Measurements from ENCODE around the gene DTYMK.

Gene DTYMK

DNA sequence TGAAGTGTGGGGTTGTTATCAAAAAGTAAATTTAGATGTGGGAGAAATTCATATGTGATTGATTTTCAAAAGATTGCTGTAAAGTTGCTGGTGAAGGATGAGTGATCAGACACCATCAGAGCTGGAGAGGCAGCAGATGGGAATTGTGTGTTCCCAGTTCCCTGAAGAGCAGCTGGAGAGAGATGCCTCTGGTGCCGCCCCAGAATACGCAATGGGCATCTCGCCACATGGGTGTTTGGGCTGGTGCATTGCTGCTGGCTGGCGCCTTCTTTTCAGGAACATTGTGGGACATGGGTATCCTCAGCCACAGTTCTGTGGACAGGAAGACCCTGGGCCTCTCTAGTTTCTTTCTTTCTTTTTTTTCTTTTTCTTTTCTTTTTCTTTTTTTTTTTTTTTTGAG lies 37.2 kb downstream of the DTYMK start:
- TF ChIP-seq, protein P1, sequence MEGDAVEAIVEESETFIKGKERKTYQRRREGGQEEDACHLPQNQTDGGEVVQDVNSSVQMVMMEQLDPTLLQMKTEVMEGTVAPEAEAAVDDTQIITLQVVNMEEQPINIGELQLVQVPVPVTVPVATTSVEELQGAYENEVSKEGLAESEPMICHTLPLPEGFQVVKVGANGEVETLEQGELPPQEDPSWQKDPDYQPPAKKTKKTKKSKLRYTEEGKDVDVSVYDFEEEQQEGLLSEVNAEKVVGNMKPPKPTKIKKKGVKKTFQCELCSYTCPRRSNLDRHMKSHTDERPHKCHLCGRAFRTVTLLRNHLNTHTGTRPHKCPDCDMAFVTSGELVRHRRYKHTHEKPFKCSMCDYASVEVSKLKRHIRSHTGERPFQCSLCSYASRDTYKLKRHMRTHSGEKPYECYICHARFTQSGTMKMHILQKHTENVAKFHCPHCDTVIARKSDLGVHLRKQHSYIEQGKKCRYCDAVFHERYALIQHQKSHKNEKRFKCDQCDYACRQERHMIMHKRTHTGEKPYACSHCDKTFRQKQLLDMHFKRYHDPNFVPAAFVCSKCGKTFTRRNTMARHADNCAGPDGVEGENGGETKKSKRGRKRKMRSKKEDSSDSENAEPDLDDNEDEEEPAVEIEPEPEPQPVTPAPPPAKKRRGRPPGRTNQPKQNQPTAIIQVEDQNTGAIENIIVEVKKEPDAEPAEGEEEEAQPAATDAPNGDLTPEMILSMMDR (IDR thresholded peaks at IDR 0.05; ENCODE audit: insufficient read depth, low read depth, low read length, missing control alignments) = no peak
- DNase-seq (ENCODE audit: low read depth) = no peak

DNA sequence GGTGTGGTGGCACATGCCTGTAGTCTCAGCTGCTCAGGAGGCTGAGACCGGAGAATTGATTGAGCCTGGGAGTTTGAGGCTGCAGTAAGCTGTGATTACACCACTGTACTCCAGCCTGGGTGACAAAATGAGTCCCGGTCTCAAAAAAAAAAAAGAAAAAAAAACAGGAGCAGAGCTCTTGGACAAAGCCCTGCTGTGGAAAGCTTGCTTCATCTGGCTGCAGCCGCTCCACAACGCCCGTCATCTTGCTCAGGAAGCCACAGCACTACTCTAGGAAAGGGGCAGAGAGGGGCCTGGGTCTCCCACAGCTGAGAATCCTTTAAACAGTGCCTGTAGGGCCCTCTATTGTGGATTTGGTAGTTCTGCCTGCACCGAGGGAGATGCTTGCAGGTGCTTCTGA lies 38.2 kb downstream of the DTYMK start:
- H3K4me3 ChIP-seq (ENCODE audit: low read length) = no peak overlapping the region
- TF ChIP-seq, protein P1 (IDR thresholded peaks at IDR 0.05; ENCODE audit: insufficient read depth, low read depth, low read length, missing control alignments) = no peak
- DNase-seq (ENCODE audit: low read depth) = no peak

More for the DNA sequence above, 37.2 kb downstream of the DTYMK start:
- H3K4me3 ChIP-seq (ENCODE audit: low read length) = no peak overlapping the region

DNA sequence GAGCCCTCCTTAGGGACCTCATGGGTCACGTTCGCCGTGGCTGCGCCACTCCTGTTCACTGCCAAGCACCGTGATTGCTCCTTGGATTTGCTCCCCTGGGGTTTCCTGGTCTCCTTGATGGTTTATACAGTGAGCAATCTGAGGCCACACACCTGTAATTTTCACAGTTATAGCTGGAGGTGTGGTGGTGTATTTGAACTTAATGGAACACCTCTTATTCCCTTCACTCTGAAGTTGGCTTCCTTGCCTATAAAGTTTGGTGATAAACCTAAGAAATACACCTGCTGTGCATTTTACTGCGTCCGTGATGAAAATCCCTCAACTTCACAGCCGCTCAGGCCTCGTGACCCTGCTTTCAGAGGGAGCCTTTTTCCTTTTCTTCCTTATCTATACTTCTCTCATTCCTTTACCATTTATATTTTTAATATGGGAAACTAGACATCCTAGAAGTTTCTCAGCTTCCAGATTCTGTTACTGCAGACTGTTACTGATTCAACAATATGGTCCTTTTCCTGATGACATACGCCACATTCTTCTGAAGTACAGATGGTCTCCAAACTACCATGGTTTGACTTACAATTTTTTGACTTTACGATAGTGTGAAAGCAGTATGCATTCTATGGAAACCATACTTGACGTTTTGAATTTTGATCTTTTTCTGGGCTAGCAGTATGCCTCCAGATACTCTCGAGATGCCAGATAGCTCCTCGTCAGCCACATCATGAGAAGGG lies 40.5 kb downstream of the DTYMK start:
- no peak overlapping the region for H3K4me3 ChIP-seq (ENCODE audit: low read length)
- TF ChIP-seq, protein P1 (IDR thresholded peaks at IDR 0.05; ENCODE audit: insufficient read depth, low read depth, low read length, missing control alignments) = no peak
- DNase-seq (ENCODE audit: low read depth) = no peak

DNA sequence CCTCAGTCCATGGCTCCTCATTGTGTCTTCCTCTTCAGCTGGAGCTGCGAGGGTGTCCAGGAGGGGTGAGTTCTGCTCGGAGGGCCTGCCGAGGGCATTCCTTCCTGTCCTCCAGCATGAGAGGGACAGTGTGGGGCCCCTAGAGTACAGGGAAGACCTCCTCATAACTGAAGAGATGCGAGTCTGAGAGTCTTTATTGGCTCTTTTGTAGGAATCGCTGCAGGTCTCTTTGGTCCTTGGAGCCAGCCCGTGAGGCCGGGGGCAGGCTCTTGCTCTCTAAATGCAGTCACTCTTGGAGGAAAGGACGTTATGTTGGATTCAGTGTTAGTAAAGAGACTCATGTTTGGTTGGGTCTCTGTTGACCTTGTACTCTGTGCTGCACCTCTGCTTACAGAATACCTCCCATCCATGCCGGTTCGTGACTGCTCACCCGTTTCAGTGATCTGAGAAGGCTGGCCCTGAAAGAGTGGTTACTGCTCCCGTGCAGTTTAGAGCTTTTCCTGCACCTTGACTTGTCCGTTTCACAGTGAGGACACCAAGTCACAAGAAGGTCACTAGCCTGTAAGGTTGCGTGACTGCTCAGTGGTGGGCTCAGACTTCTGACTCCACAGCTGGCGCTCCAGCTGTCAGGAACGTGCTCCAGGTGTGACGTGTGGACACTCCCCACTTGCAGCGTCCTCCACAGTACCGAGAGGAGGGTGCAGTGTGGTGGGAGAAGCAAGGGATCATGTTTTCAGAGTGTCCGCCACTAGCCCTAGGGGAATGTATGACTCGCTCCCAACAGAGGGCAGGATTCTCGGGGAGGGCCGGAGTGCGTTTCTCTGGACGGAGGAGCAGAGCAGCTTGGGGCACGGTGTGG lies 41.3 kb downstream of the DTYMK start:
- no peak for DNase-seq (ENCODE audit: low read depth)
- no peak overlapping the region for H3K4me3 ChIP-seq (ENCODE audit: low read length)
- TF ChIP-seq, protein P1 (IDR thresholded peaks at IDR 0.05; ENCODE audit: insufficient read depth, low read depth, low read length, missing control alignments) = no peak

DNA sequence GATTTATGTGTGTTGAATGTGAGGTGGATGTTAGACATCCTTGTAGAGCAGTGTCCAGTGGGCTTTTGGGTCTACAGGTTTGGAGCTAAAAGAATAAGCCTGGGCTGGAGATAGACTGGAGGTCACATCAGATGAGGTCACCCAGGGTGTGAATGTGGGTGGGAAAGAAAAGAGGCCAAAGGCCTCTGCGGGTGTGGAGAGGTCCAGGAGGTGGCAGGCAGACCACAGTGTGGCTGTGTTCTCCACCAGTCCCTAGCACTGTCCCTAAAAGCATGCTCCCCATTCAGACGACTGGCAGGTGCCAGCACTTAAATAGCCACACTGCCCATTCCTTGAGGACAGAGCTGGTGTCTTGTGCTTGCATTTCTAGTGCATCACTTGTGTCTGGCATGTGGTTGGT lies 45.0 kb downstream of the DTYMK start:
- H3K4me3 ChIP-seq (ENCODE audit: low read length) = no peak overlapping the region
- TF ChIP-seq, protein P1 (IDR thresholded peaks at IDR 0.05; ENCODE audit: insufficient read depth, low read depth, low read length, missing control alignments) = no peak
- DNase-seq (ENCODE audit: low read depth) = no peak

DNA sequence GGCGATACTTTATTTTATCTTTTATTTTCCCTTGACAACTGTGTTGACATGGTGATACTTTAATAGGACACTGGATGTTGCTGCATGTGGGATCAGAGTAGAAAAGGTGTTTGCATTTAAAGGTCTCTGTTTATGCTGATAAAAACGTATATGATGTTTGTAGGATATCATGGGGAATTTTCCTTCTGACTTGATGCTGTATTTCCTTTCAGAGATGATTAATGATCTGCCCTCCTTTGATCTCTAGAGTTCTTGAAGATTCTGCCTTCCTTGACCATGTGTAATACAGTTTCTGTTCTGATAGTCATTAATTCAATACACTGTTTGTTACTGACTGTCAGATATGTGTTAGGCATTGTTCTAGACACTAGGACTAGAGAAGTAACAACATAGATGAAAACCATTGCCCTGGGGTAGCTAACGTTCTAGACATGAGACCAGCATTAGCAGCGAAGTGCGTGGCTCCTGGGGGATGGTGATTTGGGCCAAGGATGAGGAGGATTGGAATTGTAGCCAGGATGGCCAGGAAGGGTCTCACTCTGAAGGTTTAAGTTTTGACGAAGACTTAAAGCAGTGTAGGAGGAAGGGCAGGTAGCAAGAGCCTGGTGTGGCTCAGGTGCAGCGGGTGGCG lies 46.3 kb downstream of the DTYMK start:
- DNase-seq (ENCODE audit: low read depth) = no peak

More for the DNA sequence above, 46.3 kb downstream of the DTYMK start:
- H3K4me3 ChIP-seq (ENCODE audit: low read length) = no peak overlapping the region
- TF ChIP-seq, protein P1 (IDR thresholded peaks at IDR 0.05; ENCODE audit: insufficient read depth, low read depth, low read length, missing control alignments) = no peak

Data from epithelial cell of esophagus (primary cell).